CD14-positive monocyte (primary cell): ENCODE data around the gene NPAS3. TPM values are rescaled to one million over a fixed set of nuclear protein-coding genes. Genes with fewer than 3 reads are reported as not detected.

Experiments used
- DNase-seq, 3 donors: peaks; one replicate each; pipeline ENCODE4 v3.0.0-alpha.2; 2011 to 2022
- H2AFZ ChIP-seq: 2 replicates; pipeline ENCODE4 v1.6.0; 2012; ENCODE audit warnings: mild to moderate bottlenecking, low read depth, low read length, inconsistent platforms; ENCODE audit not compliant: insufficient read depth, poor library complexity, severe bottlenecking
- H3K27ac ChIP-seq, 2 donors: 1 replicate in 1 of 2; 2 replicates in 1 of 2; pipeline ENCODE4 v1.5.1; 2012 to 2013; ENCODE audit warnings: low read length in 2 of 2, control low read depth in 1 of 2, inconsistent platforms in 1 of 2, low read depth in 1 of 2, mild to moderate bottlenecking in 1 of 2
- H3K27me3 ChIP-seq, 2 donors: one replicate each; pipeline versions ENCODE4 v1.6.0 to v1.6.1; 2011 to 2013; ENCODE audit warnings: low read length in 2 of 2; ENCODE audit not compliant: control insufficient read depth in 2 of 2, insufficient read depth in 2 of 2
- H3K36me3 ChIP-seq, 2 donors: replicated peaks in 1 of 2; 1 replicate in 1 of 2; 2 replicates in 1 of 2; pipeline versions ENCODE4 v1.5.1 to v1.6.1; 2012 to 2013; ENCODE audit warnings: low read length in 2 of 2, control low read depth in 1 of 2, inconsistent platforms in 1 of 2, mild to moderate bottlenecking in 1 of 2; ENCODE audit not compliant: insufficient read depth in 2 of 2, control insufficient read depth in 1 of 2
- H3K4me1 ChIP-seq, 2 donors: 1 replicate in 1 of 2; 2 replicates in 1 of 2; pipeline versions ENCODE4 v1.5.1 to v1.6.1; 2012 to 2013; ENCODE audit warnings: low read length in 2 of 2, control low read depth in 1 of 2, inconsistent platforms in 1 of 2, mild to moderate bottlenecking in 1 of 2, moderate library complexity in 1 of 2; ENCODE audit not compliant: insufficient read depth in 2 of 2, control insufficient read depth in 1 of 2
- H3K4me2 ChIP-seq: replicated peaks from 2 replicates; pipeline ENCODE3; 2012; ENCODE audit warnings: low read length, moderate library complexity, mild to moderate bottlenecking; ENCODE audit not compliant: poor library complexity, severe bottlenecking; ENCODE audit errors: extremely low read depth
- H3K4me3 ChIP-seq, 3 experiments: fragments of 200-600 bp in 1 of 3; sonication (generic) in 1 of 3; replicated peaks in 1 of 3; 1 replicate in 2 of 3; 2 replicates in 1 of 3; pipeline ENCODE4 v1.5.1; 2011 to 2013; ENCODE audit warnings: low read length in 3 of 3, mild to moderate bottlenecking in 3 of 3, control low read depth in 2 of 3, low read depth in 2 of 3, inconsistent platforms in 1 of 3, moderate library complexity in 1 of 3
- H3K79me2 ChIP-seq: 2 replicates; pipeline ENCODE4 v1.6.0; 2012; ENCODE audit warnings: mild to moderate bottlenecking, control low read depth, inconsistent platforms, low read length, moderate library complexity; ENCODE audit not compliant: insufficient read depth
- H3K9ac ChIP-seq: 2 replicates; pipeline ENCODE4 v1.6.0; 2017; ENCODE audit warnings: low read length, mild to moderate bottlenecking; ENCODE audit not compliant: insufficient read depth, poor library complexity, severe bottlenecking
- H3K9me3 ChIP-seq, 2 donors: replicated peaks in 1 of 2; 1 replicate in 1 of 2; 2 replicates in 1 of 2; pipeline versions ENCODE4 v1.5.1 to v1.6.1; 2012 to 2013; ENCODE audit warnings: low read length in 2 of 2, control low read depth in 1 of 2; ENCODE audit not compliant: control insufficient read depth in 1 of 2, insufficient read depth in 1 of 2
- H4K20me1 ChIP-seq: 2 replicates; pipeline ENCODE4 v1.6.0; 2012; ENCODE audit warnings: mild to moderate bottlenecking, low read length, control low read depth, moderate library complexity; ENCODE audit not compliant: insufficient read depth
- H3K27ac Mint-ChIP-seq, 7 donors: one replicate each; pipeline ENCODE4 v1.8.0; 2020; ENCODE audit warnings: mild to moderate bottlenecking in 7 of 7, mixed read lengths in 7 of 7, moderate library complexity in 6 of 7, inconsistent platforms in 2 of 7
- H3K27me3 Mint-ChIP-seq, 3 donors: one replicate each; pipeline ENCODE4 v1.8.0; 2021 to 2022; ENCODE audit warnings: low read depth in 3 of 3, mild to moderate bottlenecking in 3 of 3, mixed read lengths in 3 of 3, moderate library complexity in 3 of 3, inconsistent platforms in 1 of 3
- H3K36me3 Mint-ChIP-seq, 2 donors: one replicate each; pipeline ENCODE4 v1.8.0; 2020; ENCODE audit warnings: mixed read lengths in 2 of 2, inconsistent platforms in 1 of 2, mild to moderate bottlenecking in 1 of 2
- H3K4me1 Mint-ChIP-seq: one replicate; pipeline ENCODE4 v1.8.0; 2020; ENCODE audit warnings: mild to moderate bottlenecking, mixed read lengths
- H3K4me3 Mint-ChIP-seq, 2 donors: one replicate each; pipeline ENCODE4 v1.8.0; 2020; ENCODE audit warnings: mild to moderate bottlenecking in 2 of 2, mixed read lengths in 2 of 2, moderate library complexity in 1 of 2
- H3K9me3 Mint-ChIP-seq, 7 donors: one replicate each; pipeline ENCODE4 v1.8.0; 2020 to 2022; ENCODE audit warnings: mixed read lengths in 7 of 7, mild to moderate bottlenecking in 6 of 7, moderate library complexity in 6 of 7, inconsistent platforms in 2 of 7
- WGBS: methylation state at CpG from one replicate; pipeline ENCODE4 v1.1.5; 2013; ENCODE audit warnings: missing lambda C conversion rate; ENCODE audit not compliant: insufficient coverage; 5-methylcytosine and 5-hydroxymethylcytosine counted together
- intact Hi-C, 2 donors: fragments of 100-400 bp; cut with micrococcal nuclease; formaldehyde crosslinking; loops; one replicate each; pipeline versions ENCODE4 v1.15.0 to v1.15.1; 2023
- polyA plus RNA-seq, 3 donors: library from polyadenylated mRNA; depleted of rRNA in 1 of 3; unstranded in 2 of 3; stranded (reverse) in 1 of 3; fragments of 300-500 nt in 2 of 3; fragments of >200 nt in 1 of 3; fragmentation: Illumina TruSeq in 2 of 3; gene quantifications; 1 replicate in 2 of 3; 2 replicates in 1 of 3; pipeline ENCODE4 v1.2.3, GENCODE V29; 2012 to 2021
- TF ChIP-seq, protein P1 (sequence below): fragments of 200-600 bp; IDR thresholded peaks from one replicate; pipeline ENCODE4 v1.8.0; 2022; ENCODE audit warnings: antibody characterized with exemption, mild to moderate bottlenecking

Gene NPAS3
- polyA plus RNA-seq, 3 donors: not detected

DNA sequence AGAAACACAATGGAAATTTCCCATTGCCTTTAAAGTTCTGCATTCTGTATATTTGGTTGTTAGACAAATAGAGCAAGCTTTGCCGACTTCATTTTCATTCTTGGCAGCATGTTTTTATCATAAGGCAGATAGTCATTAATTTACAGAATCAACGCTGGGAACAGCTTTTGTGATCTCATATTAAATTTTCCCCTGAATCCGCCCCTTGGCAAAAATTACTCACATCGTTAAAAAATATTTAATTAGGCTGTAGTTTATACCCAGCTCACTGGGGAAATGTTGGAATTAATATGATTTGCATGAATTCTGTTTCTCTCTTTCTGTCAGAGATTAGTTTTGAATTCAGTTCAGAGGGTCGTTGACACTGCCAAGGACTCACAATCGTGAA is 714.6 kb downstream of the NPAS3 start:
- Histone ChIP-seq H3K9ac (no peak overlapping the region), H3K4me2 (no peak overlapping the region), H3K9me3 (no peaks in the 10 kb centered on the region), H4K20me1 (no peaks in the 10 kb centered on the region), H3K27me3 (no peaks in the 10 kb centered on the region), H3K4me3 (no peak overlapping the region), H3K4me1 (no peaks in the 10 kb centered on the region), H3K27ac (no peak overlapping the region), H3K79me2 (no peaks in the 10 kb centered on the region), H2AFZ (no peak overlapping the region), H3K36me3 (no peaks in the 10 kb centered on the region)
- no CpG with 5 or more reads among the region's 6 CpGs for WGBS
- Mint-ChIP-seq H3K36me3 (no peaks in the 10 kb centered on the region), H3K9me3 (peaks cover 0 to 5% (median 2%) of the 10 kb centered on the region in 7 donors), H3K27ac (no peak overlapping the region), H3K27me3 (no peaks in the 10 kb centered on the region), H3K4me3 (no peak overlapping the region), H3K4me1 (no peaks in the 10 kb centered on the region)
- TF ChIP-seq, protein P1, sequence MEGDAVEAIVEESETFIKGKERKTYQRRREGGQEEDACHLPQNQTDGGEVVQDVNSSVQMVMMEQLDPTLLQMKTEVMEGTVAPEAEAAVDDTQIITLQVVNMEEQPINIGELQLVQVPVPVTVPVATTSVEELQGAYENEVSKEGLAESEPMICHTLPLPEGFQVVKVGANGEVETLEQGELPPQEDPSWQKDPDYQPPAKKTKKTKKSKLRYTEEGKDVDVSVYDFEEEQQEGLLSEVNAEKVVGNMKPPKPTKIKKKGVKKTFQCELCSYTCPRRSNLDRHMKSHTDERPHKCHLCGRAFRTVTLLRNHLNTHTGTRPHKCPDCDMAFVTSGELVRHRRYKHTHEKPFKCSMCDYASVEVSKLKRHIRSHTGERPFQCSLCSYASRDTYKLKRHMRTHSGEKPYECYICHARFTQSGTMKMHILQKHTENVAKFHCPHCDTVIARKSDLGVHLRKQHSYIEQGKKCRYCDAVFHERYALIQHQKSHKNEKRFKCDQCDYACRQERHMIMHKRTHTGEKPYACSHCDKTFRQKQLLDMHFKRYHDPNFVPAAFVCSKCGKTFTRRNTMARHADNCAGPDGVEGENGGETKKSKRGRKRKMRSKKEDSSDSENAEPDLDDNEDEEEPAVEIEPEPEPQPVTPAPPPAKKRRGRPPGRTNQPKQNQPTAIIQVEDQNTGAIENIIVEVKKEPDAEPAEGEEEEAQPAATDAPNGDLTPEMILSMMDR: no peak
- intact Hi-C loops: no loop called here
- DNase-seq: no peak

GRCh38 chr14:33655421-33655820 is 716.7 kb downstream of the NPAS3 start:
- Histone ChIP-seq H3K9me3 (no peaks in the 10 kb centered on the region), H2AFZ (no peak overlapping the region), H3K4me3 (no peak overlapping the region), H3K79me2 (no peaks in the 10 kb centered on the region), H3K27ac (no peak overlapping the region), H3K27me3 (no peaks in the 10 kb centered on the region), H3K4me2 (no peak overlapping the region), H4K20me1 (no peaks in the 10 kb centered on the region), H3K9ac (no peak overlapping the region), H3K36me3 (no peaks in the 10 kb centered on the region), H3K4me1 (no peaks in the 10 kb centered on the region)
- Mint-ChIP-seq H3K4me3 (no peak overlapping the region), H3K4me1 (no peaks in the 10 kb centered on the region), H3K27me3 (no peaks in the 10 kb centered on the region), H3K27ac (no peak overlapping the region), H3K36me3 (no peaks in the 10 kb centered on the region), H3K9me3 (peaks cover 0 to 5% (median 2%) of the 10 kb centered on the region in 7 donors)
- DNase-seq: no peak
- TF ChIP-seq, protein P1: no peak
- WGBS: 80% methylated on average over 1 of the region's 4 CpGs
- intact Hi-C loops: no loop called here
